ENCODE results near the gene BMP7.

- TF ChIP-seq EP300 (IDR thresholded peaks at IDR 0.05) = no peak
- no peak for TF ChIP-seq CTCF (IDR thresholded peaks at IDR 0.05)
- TF ChIP-seq POLR2A (IDR thresholded peaks at IDR 0.05; ENCODE audit: low read depth) = no peak
Measured at GRCh38 chr20:57193094-57193493, 73.3 kb downstream of the BMP7 start.
